NOMO-1 (cell line): ENCODE data around the gene LMX1A.

Experiments used
- DNase-seq, 2 experiments: peaks; one replicate each; lab custom pipeline; 2025; ENCODE audit not compliant: unreplicated experiment in 2 of 2; lab: John Stamatoyannopoulos, UW

Gene LMX1A

GRCh38 chr1:165355977-165356811, at the start of gene LMX1A:
LMX1A (minus strand) TSS chr1:165356715; CDS start chr1:165355559, 1,156 bp downstream.
- DNase-seq = no peak

GRCh38 chr1:165403835-165404482, 47.4 kb upstream of the LMX1A start:
- DNase-seq = peak; percentile 7 to 38

- DNase-seq = no peak
Observed at GRCh38 chr1:165402517-165403111, 46.1 kb upstream of the LMX1A start.

GRCh38 chr1:165397944-165398343, 41.4 kb upstream of the LMX1A start:
- DNase-seq = peak; percentile 7 to 42

GRCh38 chr1:165395901-165396300, 39.4 kb upstream of the LMX1A start:
- DNase-seq = no peak

- peak; percentile 30 to 54 for DNase-seq
Observed at GRCh38 chr1:165395478-165395877, 39.0 kb upstream of the LMX1A start.

- DNase-seq = peak; percentile 88 to 92
Observed at GRCh38 chr1:165392634-165393571, 36.4 kb upstream of the LMX1A start.

GRCh38 chr1:165389609-165390008, 33.1 kb upstream of the LMX1A start:
- DNase-seq = peak; percentile 35 to 43

- no peak for DNase-seq
Observed at GRCh38 chr1:165387961-165388360, 31.4 kb upstream of the LMX1A start.

GRCh38 chr1:165387505-165387904, 31.0 kb upstream of the LMX1A start:
- DNase-seq = no peak

GRCh38 chr1:165383599-165384405, 27.3 kb upstream of the LMX1A start:
- no peak for DNase-seq

GRCh38 chr1:165383067-165383466, 26.6 kb upstream of the LMX1A start:
- no peak for DNase-seq

- peak in 1 of 2 experiments; percentile 52 for DNase-seq
Observed at GRCh38 chr1:165381745-165382505, 25.4 kb upstream of the LMX1A start.

- no peak for DNase-seq
Observed at GRCh38 chr1:165376811-165377311, 20.3 kb upstream of the LMX1A start.

- DNase-seq = peak; percentile 61 to 62
Observed at GRCh38 chr1:165376041-165376810, 19.7 kb upstream of the LMX1A start.

GRCh38 chr1:165375623-165376022, 19.1 kb upstream of the LMX1A start:
- no peak for DNase-seq

- peak; percentile 35 to 54 for DNase-seq
Observed at GRCh38 chr1:165371588-165372225, 15.2 kb upstream of the LMX1A start.
